ENCODE results near the gene CAPN15. TPM values are rescaled to one million over a fixed set of nuclear protein-coding genes. Genes with fewer than 3 reads are reported as not detected.

Gene CAPN15
- total and polyA plus RNA-seq, 8 donors = 16.7 to 57.2 (median 27.1) TPM

DNA sequence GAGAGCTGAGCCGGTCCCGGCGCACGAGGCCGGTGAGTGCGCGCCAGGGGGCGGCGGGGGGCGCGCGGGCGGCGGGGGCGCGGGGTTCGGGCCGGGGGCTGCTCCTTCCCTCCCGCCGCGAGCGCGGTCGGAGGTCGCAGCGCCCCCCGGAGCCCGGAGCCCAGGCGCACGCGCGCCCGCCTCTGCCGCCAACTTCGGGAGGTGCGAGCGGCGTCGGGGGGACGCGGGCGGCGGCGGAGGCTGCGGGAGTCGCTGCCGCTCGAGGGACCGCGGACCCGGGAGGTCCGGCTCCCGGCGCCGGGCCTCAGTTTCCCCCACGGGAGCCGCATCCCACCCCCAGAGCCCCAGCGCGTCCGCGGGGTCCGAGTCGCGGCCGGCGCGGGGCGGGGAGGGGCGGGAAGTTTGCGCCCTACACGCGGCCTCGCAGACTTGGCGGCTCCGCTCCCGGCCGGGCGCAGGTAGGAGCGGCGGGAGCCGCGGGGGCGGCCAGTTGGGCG, 32.7 kb downstream of the CAPN15 start, which contains the start of gene PRR35:
PRR35 (plus strand) TSS at position 191 of the 497 bp plus-strand sequence. CDS start 2,901 bp downstream, outside the sequence.
- TF ChIP-seq CTCF (IDR thresholded peaks at IDR 0.05) = no peak
- DNase-seq (no peak), ATAC-seq (no peak)
- intact Hi-C loops (cut with DNase I) = no loop called here
- Histone ChIP-seq H3K27ac (no peak within 1 kb of the TSS), H3K9me3 (no peaks in the 10 kb centered on the region), H3K27me3 (peaks cover 32 to 71% of the 10 kb centered on the region in 2 donors), H3K36me3 (no peaks in the 10 kb centered on the region), H3K4me3 (no peak within 1 kb of the TSS), H3K4me1 (peaks cover 0 to 7% of the 10 kb centered on the region in 2 donors)

DNA sequence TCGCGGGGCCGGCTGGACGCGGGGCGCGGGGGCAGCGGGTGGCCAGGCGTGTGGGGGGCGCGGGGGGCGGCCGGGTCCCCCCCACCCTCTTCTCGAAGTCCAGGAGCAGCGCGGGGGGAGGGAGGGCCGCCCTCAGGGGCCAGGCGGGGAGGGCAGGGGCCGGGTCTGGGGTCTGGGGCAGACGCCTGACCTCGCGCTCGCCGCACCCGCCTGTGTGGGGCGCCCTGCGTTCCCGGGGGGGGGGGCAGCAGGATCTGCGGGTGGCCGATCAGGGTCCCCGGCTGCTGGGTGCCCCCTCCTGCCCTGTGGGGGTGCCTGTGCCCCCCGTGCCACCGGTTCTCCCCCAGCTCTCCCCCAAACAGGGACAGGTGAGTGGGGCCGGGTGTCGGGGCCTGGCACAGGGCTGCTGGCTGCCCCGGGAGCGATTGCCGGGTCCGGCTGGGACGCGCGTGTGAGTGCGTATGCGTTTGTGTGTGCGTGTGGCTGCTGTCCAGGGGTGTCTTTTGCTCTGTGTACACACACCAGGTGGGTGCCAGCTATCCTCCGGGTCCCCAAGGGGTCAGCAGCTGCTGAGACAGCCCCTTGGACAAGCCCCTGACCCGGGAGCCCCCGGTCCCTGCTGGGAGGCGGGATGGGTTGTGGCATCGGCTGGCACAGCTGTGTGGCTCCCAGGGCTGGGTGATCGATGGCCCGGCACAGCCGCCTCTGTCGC, 33.3 kb downstream of the CAPN15 start:
- Histone ChIP-seq H3K27me3 (peaks cover 32 to 71% of the 10 kb centered on the region in 2 donors), H3K27ac (no peak overlapping the region), H3K4me1 (peaks cover 1 to 7% of the 10 kb centered on the region in 2 donors), H3K36me3 (no peaks in the 10 kb centered on the region), H3K4me3 (no peak overlapping the region), H3K9me3 (no peaks in the 10 kb centered on the region)
- DNase-seq (no peak), ATAC-seq (no peak)
- intact Hi-C loops (cut with DNase I) = no loop called here
- TF ChIP-seq CTCF (IDR thresholded peaks at IDR 0.05) = no peak

DNA sequence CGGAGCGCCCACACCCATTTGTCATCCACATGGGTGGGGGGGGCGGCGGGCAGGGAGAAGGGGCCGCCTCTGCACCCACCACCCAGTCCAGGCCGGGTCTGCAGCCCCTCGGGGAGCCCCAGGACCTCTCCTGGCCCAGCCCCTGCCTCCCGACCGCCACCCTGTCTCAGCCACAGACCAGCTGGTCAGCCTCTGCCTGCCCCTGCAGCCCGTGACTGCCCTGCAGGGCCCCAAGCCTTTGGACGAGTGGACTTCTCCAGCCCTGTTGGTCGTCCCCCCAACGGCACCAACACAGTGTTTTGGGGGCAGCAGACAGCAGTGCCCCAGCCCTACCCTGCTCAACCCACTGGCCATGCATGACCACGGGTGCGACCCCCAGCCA, 33.9 kb downstream of the CAPN15 start:
- peaks cover 32 to 71% of the 10 kb centered on the region in 2 donors for H3K27me3 ChIP-seq
- H3K36me3 ChIP-seq = no peaks in the 10 kb centered on the region
- DNase-seq (no peak), ATAC-seq (no peak)
- no peak for TF ChIP-seq CTCF (IDR thresholded peaks at IDR 0.05)
- H3K4me3 ChIP-seq = no peak overlapping the region
- H3K9me3 ChIP-seq = no peaks in the 10 kb centered on the region
- peaks cover 5 to 10% of the 10 kb centered on the region in 2 donors for H3K4me1 ChIP-seq
- intact Hi-C loops (cut with DNase I) = no loop called here
- no peak overlapping the region for H3K27ac ChIP-seq

DNA sequence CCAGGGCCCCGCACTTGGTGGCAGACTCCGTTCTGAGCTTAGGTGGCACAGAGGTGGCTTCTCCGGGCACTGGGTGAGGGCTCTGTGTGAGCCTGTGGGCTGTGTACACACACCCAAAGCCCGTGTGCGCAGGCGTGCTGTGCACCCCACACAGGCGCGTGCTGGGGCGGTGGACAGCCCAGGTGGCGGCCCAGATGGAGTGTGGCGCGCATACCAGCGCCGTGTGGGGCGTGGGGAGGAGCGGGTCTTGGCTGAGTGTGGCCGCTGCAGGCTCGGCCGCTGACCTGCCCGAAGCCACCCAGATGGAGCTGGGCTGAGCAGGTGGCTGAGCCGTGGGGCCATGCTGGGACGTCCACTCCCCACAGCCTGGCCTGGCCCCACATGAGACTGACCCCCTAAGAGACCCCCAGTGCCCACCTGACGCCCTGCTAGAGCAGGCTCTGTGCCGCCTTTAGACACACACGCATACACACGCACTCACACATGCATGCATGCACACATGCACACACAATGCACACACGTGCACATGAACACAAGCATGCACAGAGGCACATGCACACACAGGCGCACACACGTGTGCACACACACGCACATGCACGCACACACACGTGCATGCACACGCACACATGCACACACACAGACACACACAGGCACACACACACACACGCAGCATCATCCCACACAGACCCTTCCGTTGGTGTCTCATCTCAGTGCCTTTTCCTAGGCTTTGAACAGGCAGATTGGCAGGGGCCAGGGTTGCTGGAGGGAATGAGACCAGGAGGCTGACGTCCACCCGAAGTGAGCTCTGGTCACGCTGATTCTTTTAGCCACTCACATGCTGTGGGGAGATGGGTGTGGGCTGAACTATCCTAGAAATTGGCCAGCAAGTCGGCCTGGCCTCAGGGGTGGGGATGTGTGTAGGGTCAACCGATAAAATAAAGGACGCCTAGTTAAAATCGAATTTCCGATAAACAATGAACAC, 34.7 kb downstream of the CAPN15 start:
- intact Hi-C loops (cut with DNase I) = no loop called here
- DNase-seq (no peak), ATAC-seq (no peak)
- Histone ChIP-seq H3K36me3 (no peaks in the 10 kb centered on the region), H3K27ac (no peak overlapping the region), H3K9me3 (no peaks in the 10 kb centered on the region), H3K4me1 (peaks cover 12 to 19% of the 10 kb centered on the region in 2 donors), H3K4me3 (no peak overlapping the region), H3K27me3 (peaks cover 32 to 66% of the 10 kb centered on the region in 2 donors)
- no peak for TF ChIP-seq CTCF (IDR thresholded peaks at IDR 0.05)
